Fibroblast of lung (primary cell): ENCODE measurements around the gene PRKAB2. TPM values are rescaled to one million over a fixed set of nuclear protein-coding genes. Genes with fewer than 3 reads are reported as not detected.

Source experiments
- DNase-seq, 2 donors: peaks; one replicate each; pipeline versions ENCODE4 v3.0.0 to v3.0.0-alpha.2; 2010; ENCODE audit warnings: low read depth in 2 of 2
- H2AFZ ChIP-seq: 2 replicates; pipeline ENCODE4 v1.5.1; 2012; ENCODE audit warnings: low read length, control low read depth, inconsistent platforms
- H3K27ac ChIP-seq: 2 replicates; pipeline ENCODE4 v1.5.1; 2011; ENCODE audit warnings: low read length, control low read depth; ENCODE audit not compliant: insufficient read depth
- H3K27me3 ChIP-seq: 2 replicates; pipeline ENCODE4 v1.5.1; 2011; ENCODE audit warnings: mild to moderate bottlenecking, low read length; ENCODE audit not compliant: control insufficient read depth, insufficient read depth
- H3K36me3 ChIP-seq: 2 replicates; pipeline ENCODE4 v1.5.1; 2011; ENCODE audit warnings: low read length; ENCODE audit not compliant: control insufficient read depth, insufficient read depth
- H3K4me1 ChIP-seq: 2 replicates; pipeline ENCODE4 v1.5.1; 2011; ENCODE audit warnings: low read length; ENCODE audit not compliant: control insufficient read depth, insufficient read depth; ENCODE audit errors: extremely low read depth
- H3K4me2 ChIP-seq: 2 replicates; pipeline ENCODE4 v1.5.1; 2011; ENCODE audit warnings: low read length, control low read depth; ENCODE audit not compliant: insufficient read depth; ENCODE audit errors: extremely low read depth
- H3K4me3 ChIP-seq, 4 experiments: fragments of 200-600 bp in 1 of 4; sonication (generic) in 1 of 4; replicated peaks in 1 of 4; 2 replicates each; pipeline ENCODE4 v1.5.1; 2011 to 2016; ENCODE audit warnings: low read length in 4 of 4, low read depth in 3 of 4, mild to moderate bottlenecking in 3 of 4, control low read depth in 2 of 4, inconsistent platforms in 1 of 4, mixed read lengths in 1 of 4; ENCODE audit not compliant: insufficient read depth in 1 of 4; ENCODE audit errors: control extremely low read depth in 1 of 4
- H3K79me2 ChIP-seq: 2 replicates; pipeline ENCODE4 v1.5.1; 2012; ENCODE audit warnings: mild to moderate bottlenecking, low read length, inconsistent platforms; ENCODE audit not compliant: control insufficient read depth, insufficient read depth
- H3K9ac ChIP-seq: 2 replicates; pipeline ENCODE4 v1.5.1; 2011; ENCODE audit warnings: mild to moderate bottlenecking, low read length, control low read depth; ENCODE audit not compliant: insufficient read depth
- H3K9me3 ChIP-seq: 2 replicates; pipeline ENCODE4 v1.5.1; 2012; ENCODE audit warnings: low read depth, low read length; ENCODE audit not compliant: control insufficient read depth, insufficient read depth
- H4K20me1 ChIP-seq: 2 replicates; pipeline ENCODE4 v1.5.1; 2011; ENCODE audit warnings: low read length; ENCODE audit not compliant: control insufficient read depth, insufficient read depth; ENCODE audit errors: extremely low read depth
- CTCF ChIP-seq, 2 donors: IDR thresholded peaks in 1 of 2; conservative IDR thresholded peaks in 1 of 2; 1 replicate in 1 of 2; 2 replicates in 1 of 2; pipeline ENCODE4 v1.5.1; 2011 to 2012; ENCODE audit warnings: low read length in 2 of 2, control low read depth in 1 of 2, inconsistent platforms in 1 of 2, low read depth in 1 of 2, mild to moderate bottlenecking in 1 of 2
- EZH2 ChIP-seq: IDR thresholded peaks from 2 replicates; pipeline ENCODE4 v1.5.1; 2012; ENCODE audit warnings: low read length, control low read depth, mild to moderate bottlenecking; ENCODE audit errors: missing control alignments
- polyA plus RNA-seq, 2 donors: library from polyadenylated mRNA; depleted of rRNA in 1 of 2; stranded (reverse) in 1 of 2; unstranded in 1 of 2; fragments of >200 nt; gene quantifications; 2 replicates each; pipeline ENCODE4 v1.2.1, GENCODE V29; 2011 to 2012; ENCODE audit warnings: missing spikeins in 1 of 2
- total RNA-seq: library from RNA; depleted of rRNA; stranded (reverse); fragments of >200 nt; gene quantifications from 2 replicates; pipeline ENCODE4 v1.2.1, GENCODE V29; 2014

PRKAB2 gene
- total and polyA plus RNA-seq, 2 donors (not counting 1 experiment from before 2014, with no cell fraction given), result 22.0 to 23.8 TPM

DNA sequence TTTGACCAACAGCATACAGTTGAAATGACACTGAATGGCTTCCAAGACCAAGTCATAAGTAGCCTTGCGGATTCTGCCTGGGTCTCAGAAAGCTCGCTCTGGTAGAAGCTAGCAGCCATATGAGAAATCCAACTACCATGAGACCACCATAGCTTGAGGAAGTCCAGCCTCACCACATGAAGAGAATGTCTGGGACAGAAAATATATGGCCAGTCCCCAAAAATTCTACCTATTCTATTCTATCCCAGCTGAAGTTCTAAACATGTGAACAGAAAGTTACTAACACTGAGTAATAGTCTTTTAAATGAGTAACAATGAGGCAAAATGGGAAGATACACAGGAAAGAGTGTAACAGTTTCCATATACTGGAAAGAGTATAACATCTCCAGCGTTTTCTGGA, 43.9 kb upstream of the PRKAB2 start:
- Histone ChIP-seq H3K4me2 (no peak overlapping the region), H3K27me3 (no peaks in the 10 kb centered on the region), H3K4me3 (no peak overlapping the region), H3K4me1 (no peaks in the 10 kb centered on the region), H2AFZ (no peak overlapping the region), H3K9ac (no peak overlapping the region), H3K36me3 (no peaks in the 10 kb centered on the region), H3K79me2 (no peaks in the 10 kb centered on the region), H3K9me3 (no peaks in the 10 kb centered on the region), H3K27ac (no peak overlapping the region), H4K20me1 (no peaks in the 10 kb centered on the region)
- no peak for DNase-seq
- TF ChIP-seq EZH2, result no peak
- no peak for TF ChIP-seq CTCF (conservative IDR thresholded peaks at IDR 0.05 in 1 of 2, IDR thresholded peaks at IDR 0.05 in 1 of 2; ENCODE audit: low read depth in 1 of 2, low read length in 2 of 2)

- H3K36me3 ChIP-seq, result no peaks in the 10 kb centered on the region
Measured at GRCh38 chr1:147215540-147215916, 43.3 kb upstream of the PRKAB2 start.

DNA sequence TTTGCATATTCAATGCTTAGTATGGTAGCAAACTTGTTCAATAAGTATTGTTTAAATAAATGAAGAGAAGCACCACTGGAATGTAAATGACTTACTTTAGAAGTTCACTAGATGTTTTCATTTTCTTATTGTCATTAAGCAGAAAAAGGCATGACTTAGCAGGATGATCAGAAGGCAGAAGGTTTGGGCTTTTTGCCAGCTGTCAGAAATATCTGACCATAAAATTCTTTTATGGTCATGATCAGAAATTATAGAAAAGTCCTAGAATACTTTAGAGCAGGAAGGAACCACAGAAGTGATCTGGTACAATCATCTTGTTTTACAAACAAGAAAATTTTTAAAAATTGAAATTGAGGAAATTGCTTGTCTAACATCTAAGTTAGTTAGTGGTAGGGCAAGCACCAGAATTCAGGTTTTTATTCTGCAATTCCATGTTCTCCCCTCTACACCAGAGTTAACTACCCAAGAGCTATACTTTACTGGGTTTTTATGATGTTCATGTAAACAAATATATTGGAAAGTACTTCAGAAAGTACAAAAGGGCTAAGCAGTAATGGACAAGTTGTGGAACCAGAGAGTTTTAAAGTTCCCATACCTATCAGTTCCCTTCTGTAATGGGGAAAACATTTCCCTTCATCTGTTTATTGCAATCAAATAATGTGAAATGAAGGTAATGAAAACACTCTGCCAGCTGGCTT, 42.7 kb upstream of the PRKAB2 start:
- TF ChIP-seq CTCF (conservative IDR thresholded peaks at IDR 0.05 in 1 of 2, IDR thresholded peaks at IDR 0.05 in 1 of 2; ENCODE audit: low read depth in 1 of 2, low read length in 2 of 2) (no peak), EZH2 (no peak)
- peak in 1 of 2 donors; percentile 9 for DNase-seq
- no peak overlapping the region for H3K9ac ChIP-seq
- no peaks in the 10 kb centered on the region for H3K27me3 ChIP-seq
- no peak overlapping the region for H3K4me3 ChIP-seq
- no peak overlapping the region for H3K4me2 ChIP-seq
- no peak overlapping the region for H3K27ac ChIP-seq
- no peaks in the 10 kb centered on the region for H3K9me3 ChIP-seq
- H3K36me3 ChIP-seq, result no peaks in the 10 kb centered on the region
- no peak overlapping the region for H2AFZ ChIP-seq
- H4K20me1 ChIP-seq, result no peaks in the 10 kb centered on the region
- H3K79me2 ChIP-seq, result no peaks in the 10 kb centered on the region
- no peaks in the 10 kb centered on the region for H3K4me1 ChIP-seq

More at GRCh38 chr1:147215540-147215916, 43.3 kb upstream of the PRKAB2 start:
- Histone ChIP-seq H4K20me1 (no peaks in the 10 kb centered on the region), H3K27me3 (no peaks in the 10 kb centered on the region), H3K9ac (no peak overlapping the region), H3K4me1 (no peaks in the 10 kb centered on the region), H3K9me3 (no peaks in the 10 kb centered on the region), H3K79me2 (no peaks in the 10 kb centered on the region), H3K4me3 (no peak overlapping the region), H2AFZ (no peak overlapping the region), H3K4me2 (no peak overlapping the region), H3K27ac (no peak overlapping the region)
- DNase-seq, result no peak
- TF ChIP-seq EZH2 (no peak), CTCF (conservative IDR thresholded peaks at IDR 0.05 in 1 of 2, IDR thresholded peaks at IDR 0.05 in 1 of 2; ENCODE audit: low read depth in 1 of 2, low read length in 2 of 2) (no peak)
